Stimulated activated CD4-positive, alpha-beta T cell treated with anti-CD3 and anti-CD28 coated beads, Interleukin-4, amount 100 ng/mL, for 1 hour (primary cell): ENCODE results near the gene GAPDHS.

Experiments
- DNase-seq: peaks from one replicate; pipeline ENCODE4 v3.0.0-alpha.2; 2020

Gene GAPDHS

DNA sequence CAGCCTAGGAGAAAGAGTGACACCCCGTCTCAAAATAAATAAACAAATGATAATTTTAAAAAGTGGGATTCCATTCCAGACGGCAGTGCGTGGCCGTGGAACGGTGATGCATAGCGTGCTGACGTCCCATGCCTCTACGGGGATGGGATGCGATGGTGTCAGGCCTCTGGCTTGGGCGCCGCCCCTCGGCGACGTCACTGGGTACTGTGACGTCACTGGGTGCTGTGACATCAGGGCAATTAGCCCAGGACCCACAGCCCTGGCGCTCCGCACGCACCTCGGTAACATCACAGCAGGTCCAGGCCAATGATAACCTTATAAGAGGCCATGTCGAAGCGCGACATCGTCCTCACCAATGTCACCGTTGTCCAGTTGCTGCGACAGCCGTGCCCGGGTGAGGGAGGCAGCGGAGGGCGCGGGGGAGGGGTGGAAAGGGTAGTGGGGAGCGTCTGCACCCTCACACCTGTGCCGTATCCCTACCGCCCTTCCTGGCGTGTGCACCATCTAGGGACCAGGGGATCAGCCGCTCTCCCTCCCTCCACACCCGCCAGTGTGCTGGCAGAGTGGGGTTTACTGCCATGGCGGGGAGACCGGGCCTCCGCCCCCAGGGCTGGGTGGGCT lies at the start of gene GAPDHS:
GAPDHS (plus strand) TSS at position 256 of the 621 bp plus-strand sequence; CDS start at position 328, 72 bp downstream.
- no peak for DNase-seq

DNA sequence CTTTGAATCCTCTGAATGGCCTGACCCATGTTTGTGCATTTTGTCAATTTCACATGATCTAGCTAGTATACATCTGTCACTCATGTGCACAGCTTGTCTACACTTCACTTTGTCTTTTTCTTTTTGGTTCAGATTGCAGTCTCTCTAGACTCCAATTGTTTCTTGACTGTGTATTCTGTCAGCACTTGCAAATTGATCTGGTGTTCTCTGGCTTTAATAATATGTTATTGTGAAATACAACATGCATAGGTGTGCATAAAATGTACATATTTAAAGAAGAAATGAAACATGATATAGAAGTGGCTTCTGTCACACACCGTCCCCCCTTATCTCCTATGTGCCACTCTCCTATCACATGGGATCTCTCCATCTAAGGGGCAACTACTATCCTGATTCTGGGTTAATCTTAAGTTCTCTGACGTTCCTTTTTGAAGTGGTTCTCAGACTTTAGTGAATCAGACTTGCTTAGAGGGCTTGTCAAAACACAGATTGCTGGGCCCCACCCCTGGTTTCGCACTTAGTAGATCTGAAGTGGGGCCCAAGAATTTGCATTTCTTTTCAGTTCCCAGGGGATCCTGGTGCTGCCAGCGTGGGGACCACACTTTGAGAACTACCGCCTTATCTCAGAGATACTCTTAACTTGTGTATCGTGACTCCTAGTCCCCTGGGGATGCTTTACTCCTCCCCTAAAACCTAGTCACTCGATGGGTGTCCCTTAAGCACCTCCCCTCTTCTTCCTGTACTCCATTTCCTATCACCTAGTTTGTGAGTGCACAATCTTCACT lies 48.8 kb upstream of the GAPDHS start:
- DNase-seq, result no peak

DNA sequence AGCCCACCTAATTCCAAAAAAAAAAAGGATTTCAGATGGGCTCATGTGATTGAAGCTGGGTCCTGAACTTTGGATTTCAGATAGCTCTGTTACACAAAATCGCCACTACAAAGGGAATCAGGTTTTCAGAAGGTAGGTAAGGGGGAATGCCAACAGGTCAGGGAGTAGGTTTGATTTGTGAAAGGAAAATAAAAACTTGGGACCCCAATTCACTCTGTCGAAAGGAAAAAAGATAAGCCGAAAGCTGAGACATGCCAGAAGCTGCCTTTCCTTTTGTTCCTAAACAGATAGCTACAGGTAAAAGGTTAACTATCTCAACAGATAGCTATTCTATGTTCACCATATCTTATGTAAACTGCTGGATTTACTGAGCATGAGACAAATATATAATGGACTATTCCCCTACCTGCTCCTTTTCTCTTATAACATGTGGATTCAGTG lies 47.0 kb upstream of the GAPDHS start:
- no peak for DNase-seq

DNA sequence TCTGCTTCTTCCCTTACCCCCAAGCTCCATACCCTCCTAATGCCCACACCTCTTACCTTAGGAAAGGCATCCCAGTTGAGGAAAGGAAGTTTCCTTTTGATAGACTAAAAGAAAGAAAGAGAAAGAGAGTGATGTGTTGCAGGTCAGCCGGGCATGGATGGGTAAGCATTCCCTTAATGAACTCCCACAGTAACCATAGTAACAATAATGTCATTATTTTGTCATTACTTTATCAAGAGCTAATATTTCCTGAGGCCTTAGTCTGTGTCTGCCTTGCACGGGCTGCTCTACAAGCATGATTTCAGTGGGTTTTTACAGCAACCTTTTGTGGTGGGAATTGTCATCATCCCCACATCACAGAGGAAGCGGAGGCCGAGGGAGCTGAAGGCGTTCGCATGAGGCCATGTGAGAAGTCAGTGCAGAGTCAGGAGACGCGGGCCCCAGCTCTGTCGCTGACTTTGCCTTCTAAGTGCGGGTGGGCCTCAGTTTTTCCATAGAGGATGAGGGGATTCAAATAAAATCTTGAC lies 45.5 kb upstream of the GAPDHS start:
- no peak for DNase-seq

DNA sequence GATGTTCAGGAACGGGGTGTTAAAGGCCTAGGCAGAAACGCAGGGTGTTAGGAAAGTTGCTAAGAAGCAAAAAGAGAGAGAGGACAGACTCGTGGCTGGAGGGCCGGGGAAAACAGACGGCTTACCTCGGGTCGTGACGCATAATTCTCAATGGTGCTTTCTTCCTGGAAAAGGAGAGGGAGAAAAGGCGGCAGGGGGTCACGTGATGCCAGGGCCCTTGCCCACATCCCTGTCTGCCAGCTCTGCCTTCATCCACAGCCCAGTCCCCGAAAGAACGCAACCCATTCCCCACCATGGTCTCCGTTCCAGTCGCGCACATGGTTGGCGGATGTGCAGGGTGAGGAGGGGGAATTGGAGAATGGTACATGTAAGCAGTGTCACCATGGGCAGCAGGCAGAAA lies 44.6 kb upstream of the GAPDHS start:
- no peak for DNase-seq

DNA sequence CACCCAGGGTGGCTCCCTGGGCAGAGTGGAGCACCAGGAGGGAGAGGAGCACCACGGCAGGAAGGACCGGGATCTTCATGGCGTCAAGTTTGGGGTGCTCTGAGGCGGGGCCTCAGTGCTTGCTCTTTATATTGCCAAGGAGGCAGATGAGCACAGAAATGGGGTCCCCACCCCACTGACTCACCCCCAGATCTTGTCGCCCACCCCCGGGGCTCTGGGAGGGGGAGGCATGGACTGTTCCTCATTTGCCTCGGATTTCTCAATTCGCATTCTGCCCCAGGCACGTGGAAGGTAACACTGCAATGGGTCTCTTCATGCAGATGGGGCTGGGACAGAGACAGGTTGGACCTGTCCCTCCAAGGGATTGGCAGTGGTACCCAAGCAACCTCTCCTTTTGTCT lies 42.9 kb upstream of the GAPDHS start, which contains the start of gene KRTDAP:
KRTDAP (minus strand) TSS at position 101 of the 400 bp plus-strand sequence; CDS start at position 79, 22 bp downstream.
- no peak for DNase-seq

DNA sequence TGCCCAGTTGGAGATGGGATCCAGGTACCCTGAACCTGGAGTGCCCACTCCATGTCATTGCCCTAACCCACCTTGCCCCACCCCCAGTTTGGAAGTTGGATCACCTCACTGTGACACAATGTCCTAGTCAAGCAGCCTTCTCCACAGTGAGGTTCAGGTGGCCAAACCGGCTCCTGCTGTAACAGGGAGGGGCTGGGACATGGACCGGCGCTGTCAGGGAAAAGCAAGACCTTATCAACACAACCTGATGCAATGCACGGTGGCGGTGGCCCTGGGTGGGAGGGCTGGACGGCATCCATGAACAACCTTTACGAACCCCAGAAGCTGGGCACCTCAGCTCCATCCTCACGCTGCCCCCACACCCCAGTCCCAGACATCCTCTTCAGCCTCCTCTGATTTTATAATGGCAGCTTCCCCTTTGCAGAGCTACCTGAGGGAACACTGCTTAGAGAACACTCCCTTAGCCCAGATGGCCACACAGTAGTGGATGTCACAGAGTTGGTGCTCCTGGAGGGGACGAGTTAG lies 41.4 kb upstream of the GAPDHS start:
- DNase-seq, result no peak

DNA sequence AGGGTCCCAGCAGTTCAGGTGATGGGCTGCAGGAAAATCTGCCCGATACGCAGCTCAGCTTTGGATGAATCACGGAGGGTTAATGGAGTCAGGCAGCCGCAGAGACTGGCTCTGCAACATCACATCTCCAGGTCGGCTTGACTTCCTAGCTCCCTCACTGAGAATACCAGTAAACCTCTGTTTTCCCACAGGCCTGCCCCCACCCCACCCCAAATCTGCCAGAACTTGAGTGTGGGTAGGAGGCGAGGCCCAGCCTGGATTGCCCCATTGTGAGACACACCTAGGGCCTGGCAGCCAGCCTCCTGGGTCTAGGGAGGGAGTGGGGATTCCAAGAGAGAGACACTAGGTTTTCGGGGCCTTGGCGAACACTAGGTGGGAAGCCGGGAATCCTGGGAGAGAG lies 39.3 kb upstream of the GAPDHS start:
- DNase-seq, result no peak

DNA sequence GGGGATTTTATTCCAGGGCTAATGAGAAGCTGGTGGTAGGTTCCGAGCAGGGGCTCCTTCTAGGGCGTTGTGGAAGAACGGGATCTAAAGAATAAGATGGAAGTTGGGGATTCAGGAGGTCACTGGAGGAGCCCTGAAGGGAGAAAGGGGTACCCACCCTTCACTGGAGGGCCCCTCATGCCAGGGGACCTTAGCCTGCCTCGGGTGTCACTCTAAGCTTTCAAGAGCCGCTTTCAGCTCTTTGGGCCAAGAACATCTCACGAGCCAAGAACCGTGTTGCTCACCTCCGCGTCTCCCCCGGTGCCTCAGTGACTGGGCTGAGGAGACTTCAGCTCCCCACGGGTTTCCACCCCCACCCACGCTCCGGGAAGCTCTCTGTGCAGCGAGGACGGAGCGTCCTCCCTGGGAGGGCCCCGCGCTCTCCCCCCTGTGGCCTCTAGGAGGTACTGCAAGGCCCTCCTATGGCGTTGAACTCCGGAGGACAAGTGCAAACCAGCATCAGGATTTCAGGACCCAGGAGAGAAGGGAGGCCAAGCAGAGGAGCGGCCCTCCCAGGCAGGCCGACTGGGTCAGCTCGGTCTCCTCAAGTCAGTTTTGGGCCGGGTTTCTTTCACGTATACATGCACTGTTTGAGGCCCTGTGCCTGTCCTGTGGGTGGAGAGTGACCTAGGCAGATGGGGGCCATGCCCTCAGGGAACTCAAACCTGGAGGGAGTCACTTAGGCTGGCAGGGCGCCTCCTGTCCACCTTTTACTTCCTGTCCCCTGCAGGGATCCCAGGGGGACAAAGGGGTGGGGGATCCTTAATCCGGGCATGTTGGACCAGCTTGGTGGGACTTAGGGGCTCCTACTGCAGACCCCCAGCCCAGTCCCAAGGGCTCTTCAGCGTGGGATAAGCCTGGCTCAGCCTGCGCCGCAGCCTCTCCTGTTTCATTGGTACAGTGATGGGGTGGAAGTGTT lies 37.9 kb upstream of the GAPDHS start:
- peak; percentile 82 for DNase-seq

DNA sequence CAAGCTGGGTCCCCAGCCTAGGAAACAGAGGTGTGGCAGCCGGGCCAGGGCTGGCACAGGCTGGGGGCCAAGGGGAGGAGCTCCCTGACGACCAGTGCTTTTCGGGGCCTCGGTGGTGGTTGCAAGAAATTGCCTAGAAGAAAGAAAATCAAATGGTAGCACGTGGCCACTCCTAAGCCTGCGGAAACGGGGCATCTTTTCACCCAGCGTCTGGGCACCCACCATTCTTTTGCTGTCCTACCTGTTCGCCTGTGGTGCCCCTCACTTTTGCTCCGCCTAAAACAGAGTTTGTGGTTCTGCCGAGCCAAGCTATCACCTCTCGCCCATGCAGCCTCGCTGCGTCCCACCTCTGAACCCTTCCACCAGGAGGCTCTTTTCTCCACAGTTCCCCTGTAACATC lies 35.9 kb upstream of the GAPDHS start:
- no peak for DNase-seq

DNA sequence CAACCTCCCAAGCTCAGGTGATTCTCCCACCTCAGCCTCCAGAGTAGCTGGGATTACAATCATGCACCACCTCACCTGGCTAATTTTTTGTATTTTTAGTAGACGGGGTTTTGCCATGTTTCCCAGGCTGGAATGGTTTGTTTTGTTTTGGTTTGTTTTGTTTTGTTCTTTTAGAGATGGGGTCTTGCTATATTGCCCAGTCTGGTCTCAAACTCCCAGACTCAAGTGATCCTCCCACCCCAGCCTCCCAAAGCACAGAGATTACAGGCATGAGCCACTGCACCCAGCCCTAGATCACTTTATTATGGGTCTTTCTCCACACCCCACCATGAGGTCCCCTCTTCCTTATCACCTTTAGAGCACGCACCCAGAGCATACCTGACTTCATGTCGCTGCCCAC lies 35.0 kb upstream of the GAPDHS start:
- no peak for DNase-seq

DNA sequence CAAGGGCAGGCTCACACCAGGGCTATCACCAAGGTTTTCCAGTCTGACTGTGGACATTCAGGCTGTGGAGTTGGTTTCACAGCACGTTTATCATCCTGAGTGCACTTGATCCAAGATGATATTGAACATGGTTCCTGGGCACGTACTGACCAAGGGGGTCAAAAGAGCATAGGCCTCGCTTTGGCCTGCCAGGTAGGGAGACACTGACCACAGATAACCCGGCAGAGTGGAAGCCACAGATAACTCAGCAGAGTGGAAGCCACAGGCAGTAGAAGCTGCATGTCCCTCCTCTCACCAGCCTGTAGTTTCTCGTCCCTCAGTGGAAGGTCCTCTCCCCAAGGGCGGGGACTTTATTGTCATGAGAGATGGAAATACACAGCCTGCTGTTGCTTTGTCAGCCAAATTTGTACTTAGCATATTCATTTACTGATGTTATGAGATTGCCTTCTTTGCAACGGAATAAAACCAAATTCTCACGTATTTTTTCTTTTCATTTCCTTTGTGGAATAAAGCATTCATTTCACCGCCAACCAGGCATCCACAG lies 34.2 kb upstream of the GAPDHS start:
- DNase-seq, result no peak

DNA sequence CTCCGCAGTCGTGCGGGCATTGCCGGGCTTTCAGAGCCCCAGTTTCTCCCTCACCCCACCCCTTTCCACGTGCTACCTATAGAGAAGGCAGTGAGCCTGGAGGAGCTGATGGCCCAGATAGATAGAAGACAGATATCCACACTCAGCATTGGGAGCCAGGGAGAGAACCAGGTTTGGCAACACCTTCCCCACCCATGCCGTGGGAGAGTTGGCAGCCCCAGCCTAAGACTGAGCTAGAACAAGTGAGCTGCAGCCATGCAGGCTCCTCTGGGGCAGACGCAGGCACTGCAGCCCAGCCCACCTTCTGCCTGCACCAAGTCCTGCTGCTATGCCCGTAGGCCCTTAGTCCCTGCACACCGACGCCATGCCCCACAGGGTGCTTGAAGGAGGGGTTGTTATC lies 32.6 kb upstream of the GAPDHS start:
- no peak for DNase-seq

DNA sequence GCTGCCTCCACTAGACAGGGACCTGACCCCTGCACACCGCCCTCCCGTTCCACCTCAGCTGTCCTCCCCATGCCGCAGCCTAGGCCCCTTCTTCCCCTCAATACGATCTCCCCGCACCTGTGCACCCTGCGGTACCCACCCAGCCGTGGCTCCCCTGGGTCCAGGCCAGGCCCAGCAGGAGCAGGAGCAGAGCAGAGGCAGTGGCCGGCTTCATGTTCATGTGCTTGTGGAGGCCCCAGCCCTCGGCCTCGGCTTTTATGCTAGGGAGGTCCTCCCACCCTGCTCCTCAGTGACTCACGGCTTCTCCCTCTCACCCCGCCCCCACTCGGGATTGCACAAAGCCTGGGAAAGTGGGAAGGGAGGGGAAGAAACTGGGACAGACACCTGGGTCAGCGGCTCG lies 31.6 kb upstream of the GAPDHS start:
- no peak for DNase-seq

DNA sequence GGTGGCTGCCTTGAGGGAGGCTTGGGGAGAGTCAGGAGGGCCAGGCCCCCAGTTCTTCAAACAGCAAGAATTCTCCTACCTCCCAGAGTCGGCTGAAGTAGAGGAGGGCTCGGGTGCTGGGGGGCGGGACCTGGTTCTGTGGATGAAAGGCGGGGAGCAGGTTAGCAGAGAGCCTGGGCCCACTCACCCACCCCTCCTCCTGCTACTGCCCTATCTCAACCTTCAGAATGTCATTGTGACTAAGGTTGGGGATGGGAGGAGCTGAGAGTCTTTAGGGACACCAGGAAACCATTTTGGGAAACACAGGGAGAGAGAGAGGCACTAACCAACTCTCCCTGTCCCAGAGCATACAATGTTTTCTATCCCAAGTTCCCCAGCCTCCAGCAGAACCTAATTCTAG lies 30.5 kb upstream of the GAPDHS start:
- DNase-seq, result no peak

DNA sequence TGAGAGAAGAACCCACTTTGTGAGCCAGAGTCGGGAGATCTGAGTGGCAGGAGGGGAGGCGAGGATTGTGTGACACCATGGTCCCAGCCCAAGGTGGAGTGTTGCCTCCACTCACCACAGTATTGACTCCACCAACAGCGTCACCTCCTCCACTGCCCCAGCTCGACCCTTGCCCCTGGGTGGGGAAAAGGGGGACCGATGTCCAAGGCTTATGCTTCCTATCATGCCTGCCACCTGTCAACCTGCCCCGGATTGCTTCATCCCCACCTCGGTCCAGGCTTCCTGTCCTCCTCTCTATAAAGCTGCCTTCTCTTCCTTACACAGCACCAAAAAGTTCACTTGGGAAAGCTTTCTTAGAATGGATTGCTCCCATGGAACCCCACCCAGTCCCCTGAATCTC lies 27.2 kb upstream of the GAPDHS start:
- no peak for DNase-seq

DNA sequence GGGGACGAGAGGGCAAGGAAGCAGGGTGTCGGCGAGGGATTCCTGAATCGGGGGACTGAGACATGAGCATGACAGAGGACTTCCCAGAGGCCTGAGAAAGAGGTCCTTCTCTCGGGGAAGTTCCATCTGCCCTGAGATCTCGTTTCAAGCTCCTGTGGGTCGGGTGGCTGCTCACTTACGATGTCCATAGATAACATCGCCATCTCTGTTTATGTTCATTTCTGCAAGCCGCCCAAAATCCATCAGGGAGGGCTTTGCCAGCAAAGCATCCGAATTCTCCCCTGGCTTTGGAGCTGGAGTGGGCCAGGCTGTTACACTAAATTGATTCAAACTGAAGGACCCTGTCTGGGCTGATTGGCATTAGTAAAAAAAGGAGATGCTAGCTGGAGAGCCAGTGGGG lies 25.7 kb upstream of the GAPDHS start:
- DNase-seq, result no peak

DNA sequence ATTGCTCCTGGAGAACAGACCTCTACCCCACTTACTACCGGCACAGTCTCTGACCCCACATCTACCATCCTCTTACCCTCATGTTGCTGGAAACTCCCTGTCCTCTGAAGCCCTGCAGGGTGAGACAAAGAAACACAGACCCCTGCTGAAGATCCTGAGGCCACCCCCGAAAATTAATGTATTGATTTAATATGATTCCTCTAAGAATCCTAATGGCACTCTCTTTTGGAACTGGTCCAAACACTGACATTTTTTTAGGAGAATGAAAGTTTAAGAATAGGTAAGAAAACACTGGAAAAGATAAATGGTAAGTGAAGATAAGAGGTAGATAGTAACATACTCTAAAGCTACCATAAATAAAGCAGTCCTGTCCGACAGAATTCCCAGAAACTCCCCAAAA lies 25.1 kb upstream of the GAPDHS start:
- no peak for DNase-seq

DNA sequence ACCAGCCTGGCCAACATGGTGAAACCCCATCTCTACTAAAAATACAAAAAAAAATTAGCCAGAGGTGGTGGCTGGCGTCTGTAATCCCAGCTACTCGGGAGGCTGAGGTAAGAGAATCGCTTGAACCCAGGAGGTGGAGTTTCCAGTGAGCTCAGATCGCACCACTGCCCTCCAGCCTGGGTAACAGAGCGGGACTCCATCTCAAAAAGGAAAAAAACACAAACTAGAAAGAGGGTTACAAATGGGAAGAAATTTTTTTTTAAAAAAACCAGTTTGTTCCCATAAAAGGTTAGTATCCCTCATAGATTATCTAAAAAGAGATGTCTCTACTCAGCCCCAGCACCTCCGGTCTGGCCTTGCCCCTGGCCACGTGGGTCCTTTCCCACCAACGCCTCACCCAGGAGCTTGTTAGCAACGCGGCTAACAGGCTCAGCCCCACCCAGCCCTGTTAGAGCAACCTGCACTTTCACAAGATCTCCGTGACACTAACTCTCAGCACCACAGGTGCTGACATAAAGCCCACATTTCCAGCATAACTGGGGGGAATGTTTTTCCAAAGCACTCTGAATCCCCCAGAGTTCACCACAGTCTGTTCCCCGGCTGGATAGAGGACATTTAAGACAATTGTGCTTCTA lies 24.1 kb upstream of the GAPDHS start:
- DNase-seq, result peak; percentile 30

DNA sequence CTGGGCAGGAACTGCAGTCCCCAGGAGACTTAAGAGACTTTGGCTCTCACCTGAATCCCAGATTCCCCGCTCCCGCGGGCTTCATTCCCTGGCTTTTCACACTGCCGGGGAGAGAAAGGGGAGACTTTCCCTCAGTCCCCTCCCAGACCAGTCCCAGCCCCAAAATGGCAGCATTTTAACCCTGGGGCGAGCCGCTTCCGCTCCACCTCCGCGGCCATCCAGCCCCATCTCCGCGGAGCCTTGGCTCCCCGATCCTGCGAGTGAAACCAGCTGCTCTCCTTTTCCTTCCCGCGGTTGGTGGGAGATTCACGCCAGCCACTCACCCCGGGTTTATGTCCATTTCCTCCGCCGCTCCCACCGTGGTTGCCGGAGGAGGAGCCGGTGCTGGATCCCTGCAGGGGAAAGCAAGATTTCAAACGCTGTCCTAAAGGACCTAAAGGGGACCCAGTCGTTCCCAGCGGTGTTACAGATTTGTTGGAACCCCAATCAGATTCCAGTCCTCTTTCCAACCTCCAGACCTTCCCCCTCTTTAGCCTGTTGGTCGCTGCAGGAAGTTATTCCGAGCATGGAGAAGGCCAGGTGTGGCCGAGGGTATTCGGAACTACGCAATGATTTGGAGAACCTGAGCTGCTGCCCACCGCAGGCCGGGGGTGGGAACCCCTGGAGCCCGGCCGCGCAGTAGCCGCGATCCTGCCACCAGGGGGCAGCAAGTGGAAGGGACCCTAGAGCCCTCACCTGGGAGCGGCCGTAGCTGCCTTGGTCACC lies 23.2 kb upstream of the GAPDHS start:
- DNase-seq, result peak; percentile 79

DNA sequence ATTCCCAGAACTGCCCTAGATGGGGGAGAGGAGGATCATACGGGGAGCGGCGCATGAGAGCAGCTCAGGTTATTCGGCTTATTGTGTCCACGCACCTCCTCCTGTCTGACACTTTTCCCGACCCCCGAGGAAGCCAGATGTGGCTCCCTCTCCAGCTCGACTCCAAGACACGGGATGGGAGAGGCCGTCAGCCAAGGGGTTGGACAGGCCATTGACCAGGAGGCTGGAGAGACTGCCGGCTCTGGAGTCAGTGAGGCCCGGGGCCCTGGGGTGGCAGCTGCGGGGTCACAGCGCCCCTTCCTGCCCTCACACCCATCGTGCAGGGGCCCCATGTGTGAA lies 22.7 kb upstream of the GAPDHS start:
- DNase-seq, result no peak
